22Rv1 (cell line): Measurements from ENCODE around the gene MAPK1.

Experiments
- CTCF ChIP-seq: fragments of 450-650 bp; IDR thresholded peaks from 2 replicates; pipeline ENCODE4 v1.5.1; 2017; ENCODE audit warnings: mild to moderate bottlenecking
- ZFX ChIP-seq: fragments of 450-650 bp; IDR thresholded peaks from 2 replicates; pipeline ENCODE4 v1.6.1; 2017; ENCODE audit warnings: antibody characterized with exemption, borderline replicate concordance

DNA sequence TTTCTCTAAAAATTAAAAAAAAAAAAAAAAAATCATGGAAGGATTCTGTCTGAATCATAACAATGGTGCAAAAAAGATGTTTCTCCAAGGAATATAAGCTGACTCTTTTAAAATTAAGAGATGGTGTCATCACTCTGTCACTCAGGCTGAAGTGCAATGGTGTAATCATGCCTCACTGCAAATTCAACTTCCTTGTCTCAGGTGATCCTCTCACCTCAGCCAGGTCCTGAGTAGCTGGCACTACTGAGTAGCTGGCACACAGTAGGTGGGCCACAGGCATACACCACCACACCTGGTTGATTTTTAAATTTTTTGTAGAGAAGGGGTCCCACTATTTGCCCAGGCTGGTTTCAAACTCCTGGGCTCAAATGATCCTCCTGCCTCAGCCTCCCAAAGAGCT lies 77.1 kb downstream of the MAPK1 start:
- TF ChIP-seq CTCF (no peak), ZFX (no peak)
